HCT116 (cell line): ENCODE data around the gene NFATC1. TPM values are rescaled to one million over a fixed set of nuclear protein-coding genes. Genes with fewer than 3 reads are reported as not detected.

ENCODE experiments used
- ATAC-seq: fragments of 200-7000 bp; cut with Tn5 transposase; 2 replicates; pipeline ENCODE4 v1.9.1; 2020; ENCODE audit warnings: mild to moderate bottlenecking, moderate library complexity
- BruUV-seq: library from RNA; stranded (reverse); fragments of 400-500 nt; replicated peaks from 2 replicates; lab custom pipeline; 2021; lab: Mats Ljungman, UMichigan
- CTCF ChIA-PET: fragments of 300-600 bp; sonication (Branson Sonifier 250); formaldehyde crosslinking; loops from one replicate; lab custom pipeline; 2021; ENCODE audit warnings: antibody characterized with exemption; lab: Charles Lee
- POLR2A ChIA-PET: fragments of 300-600, 350-600 bp; sonication (Branson Sonifier 250); formaldehyde crosslinking; loops from one replicate; lab custom pipeline; 2021; ENCODE audit warnings: antibody characterized with exemption; lab: Charles Lee
- RAD21 ChIA-PET, 2 experiments: fragments of 300-600 bp; sonication (Branson Sonifier 250); formaldehyde crosslinking; loops; one replicate each; lab custom pipeline; 2023; ENCODE audit warnings: low total read pairs in 2 of 2; ENCODE audit not compliant: uncharacterized antibody in 2 of 2, unreplicated experiment in 2 of 2, low non-redundant PET in 1 of 2; lab: Charles Lee
- DNase-seq: peaks from one replicate; pipeline ENCODE4 v3.0.0-alpha.2; 2010; ENCODE audit warnings: low read depth, low spot score
- H2AFZ ChIP-seq: fragments of 200-600 bp; shearing (Covaris generic), sonication (generic); 2 replicates; pipeline ENCODE4 v1.6.1; 2017; ENCODE audit warnings: low read depth, mixed run types, mixed read lengths, antibody characterized with exemption, low read length; ENCODE audit not compliant: poor library complexity, severe bottlenecking
- H3K27ac ChIP-seq: 2 replicates; pipeline ENCODE4 v1.5.1; 2012; ENCODE audit warnings: low read depth, low read length
- H3K27me3 ChIP-seq: fragments of 200-600 bp; sonication (generic); 2 replicates; pipeline ENCODE4 v1.6.1; 2016; ENCODE audit warnings: mixed run types, low read length, mixed read lengths; ENCODE audit not compliant: insufficient read depth
- H3K36me3 ChIP-seq, 2 experiments: fragments of 200-500 bp in 1 of 2; fragments of 200-600 bp in 1 of 2; sonication (Bioruptor generic) in 1 of 2; sonication (generic) in 1 of 2; 2 replicates each; pipeline versions ENCODE4 v1.5.1 to v1.6.1; 2014 to 2016; ENCODE audit warnings: low read length in 2 of 2, inconsistent platforms in 1 of 2, mixed read lengths in 1 of 2, mixed run types in 1 of 2; ENCODE audit not compliant: insufficient read depth in 2 of 2, control insufficient read depth in 1 of 2
- H3K4me1 ChIP-seq, 2 experiments: fragments of 200-600 bp in 1 of 2; sonication (generic) in 1 of 2; 2 replicates each; pipeline versions ENCODE4 v1.5.1 to v1.6.1; 2012 to 2017; ENCODE audit warnings: low read length in 2 of 2, inconsistent platforms in 1 of 2, mild to moderate bottlenecking in 1 of 2, mixed read lengths in 1 of 2, mixed run types in 1 of 2, moderate library complexity in 1 of 2; ENCODE audit not compliant: insufficient read depth in 2 of 2, control insufficient read depth in 1 of 2
- H3K4me2 ChIP-seq: fragments of 200-600 bp; sonication (generic); 2 replicates; pipeline ENCODE4 v1.6.1; 2017; ENCODE audit warnings: mixed run types, low read length, mixed read lengths
- H3K4me3 ChIP-seq, 2 experiments: fragments of 200-600 bp in 1 of 2; sonication (generic) in 1 of 2; replicated peaks in 1 of 2; 2 replicates each; pipeline ENCODE4 v1.5.1; 2011 to 2016; ENCODE audit warnings: low read length in 2 of 2, control low read depth in 1 of 2, low read depth in 1 of 2, mild to moderate bottlenecking in 1 of 2, mixed read lengths in 1 of 2, mixed run types in 1 of 2
- H3K79me2 ChIP-seq: fragments of 200-600 bp; sonication (generic); 2 replicates; pipeline ENCODE4 v1.6.1; 2017; ENCODE audit warnings: mild to moderate bottlenecking, mixed run types, low read length, moderate library complexity, mixed read lengths; ENCODE audit not compliant: insufficient read depth
- H3K9ac ChIP-seq: fragments of 200-600 bp; sonication (generic); 2 replicates; pipeline ENCODE4 v1.6.1; 2016; ENCODE audit warnings: low read length, mixed read lengths
- H3K9me2 ChIP-seq: fragments of 200-600 bp; sonication (generic), shearing (Covaris generic); 2 replicates; pipeline ENCODE4 v1.6.1; 2017; ENCODE audit warnings: mixed run types, mild to moderate bottlenecking, moderate library complexity; ENCODE audit not compliant: insufficient read depth
- H3K9me3 ChIP-seq, 2 experiments: fragments of 200-500 bp in 1 of 2; fragments of 200-600 bp in 1 of 2; sonication (Bioruptor generic) in 1 of 2; sonication (generic) in 1 of 2; 2 replicates each; pipeline ENCODE4 v1.6.1; 2014 to 2017; ENCODE audit warnings: low read length in 2 of 2, mixed read lengths in 2 of 2, inconsistent platforms in 1 of 2, low read depth in 1 of 2, mild to moderate bottlenecking in 1 of 2, mixed run types in 1 of 2, moderate library complexity in 1 of 2; ENCODE audit not compliant: control insufficient read depth in 1 of 2, insufficient read depth in 1 of 2
- H4K20me1 ChIP-seq: fragments of 200-600 bp; sonication (generic), shearing (Covaris generic); 2 replicates; pipeline ENCODE4 v1.6.1; 2017; ENCODE audit warnings: mixed run types, mild to moderate bottlenecking, moderate library complexity; ENCODE audit not compliant: insufficient read depth
- EGR1 ChIP-seq: IDR thresholded peaks from 2 replicates; pipeline ENCODE4 v1.6.1; 2012; ENCODE audit warnings: low read depth
- ELF1 ChIP-seq: IDR thresholded peaks from 2 replicates; pipeline ENCODE4 v1.6.1; 2012; ENCODE audit warnings: low read depth, borderline replicate concordance
- EZH2 ChIP-seq: fragments of 200-600 bp; sonication (generic); IDR thresholded peaks from 2 replicates; pipeline ENCODE4 v1.6.1; 2017; ENCODE audit warnings: antibody characterized with exemption, mixed run types
- FOSL1 ChIP-seq: IDR thresholded peaks from 2 replicates; pipeline ENCODE4 v1.6.1; 2012; ENCODE audit warnings: low read depth
- POLR2AphosphoS5 ChIP-seq: IDR thresholded peaks from 2 replicates; pipeline ENCODE4 v1.6.1; 2011; ENCODE audit warnings: mild to moderate bottlenecking, low read depth, low read length, moderate library complexity
- RAD21 ChIP-seq: IDR thresholded peaks from 2 replicates; pipeline ENCODE4 v1.6.1; 2012; ENCODE audit warnings: low read depth, mild to moderate bottlenecking
- REST ChIP-seq: IDR thresholded peaks from 2 replicates; pipeline ENCODE4 v1.6.1; 2012; ENCODE audit warnings: low read depth
- SIN3A ChIP-seq: IDR thresholded peaks from 2 replicates; pipeline ENCODE4 v1.6.1; 2012; ENCODE audit warnings: low read depth
- SP1 ChIP-seq: IDR thresholded peaks from 2 replicates; pipeline ENCODE4 v1.6.1; 2012; ENCODE audit warnings: low read depth
- TCF7L2 ChIP-seq: IDR thresholded peaks from 2 replicates; pipeline ENCODE4 v1.7.0; 2011; ENCODE audit warnings: borderline replicate concordance, inconsistent platforms; ENCODE audit not compliant: insufficient read depth, insufficient read length; ENCODE audit errors: extremely low read depth
- ZNF274 ChIP-seq: fragments of 200-500 bp; sonication (Bioruptor generic); IDR thresholded peaks from 2 replicates; pipeline ENCODE4 v1.6.1; 2014; ENCODE audit warnings: mild to moderate bottlenecking, low read depth, low read length, inconsistent platforms
- intact Hi-C: fragments of 100-400 bp; cut with micrococcal nuclease; formaldehyde crosslinking; loops from 2 replicates; pipeline ENCODE4 v1.10.0; 2022
- total RNA-seq: library from RNA; stranded (reverse); gene quantifications from one replicate; pipeline ENCODE4 v1.2.1, GENCODE V29; 2021; ENCODE audit not compliant: unreplicated experiment
- TF ChIP-seq, protein P1 (sequence below): IDR thresholded peaks from 2 replicates; pipeline ENCODE4 v1.6.1; 2011; ENCODE audit warnings: mild to moderate bottlenecking, low read length, moderate library complexity; ENCODE audit not compliant: insufficient replicate concordance; ENCODE audit errors: extremely low read depth
- TF ChIP-seq, protein P2 (sequence below), 3 experiments: fragments of 200-600 bp in 1 of 3; sonication (generic) in 1 of 3; IDR thresholded peaks in 2 of 3; conservative IDR thresholded peaks in 1 of 3; 2 replicates each; pipeline ENCODE4 v1.5.1; 2012 to 2017; ENCODE audit warnings: low read depth in 2 of 3, low read length in 2 of 3, antibody characterized with exemption in 1 of 3, borderline replicate concordance in 1 of 3, control low read depth in 1 of 3, mild to moderate bottlenecking in 1 of 3, mixed read lengths in 1 of 3, mixed run types in 1 of 3, moderate library complexity in 1 of 3; ENCODE audit not compliant: insufficient read depth in 1 of 3
- TF ChIP-seq, protein P3 (sequence below): IDR thresholded peaks from 2 replicates; pipeline ENCODE4 v1.6.1; 2012

Gene NFATC1
- total RNA-seq, 1 experiment from 2014 or later, result 20.8 TPM

- Histone ChIP-seq H3K9me2 (no peaks in the 10 kb centered on the region), H3K27me3 (no peaks in the 10 kb centered on the region), H3K4me2 (no peak overlapping the region), H3K4me1 (peaks cover 12 to 33% of the 10 kb centered on the region in 2 experiments; a peak in 3 of 4 replicates), H3K27ac (no peak overlapping the region), H3K9ac (no peak overlapping the region), H4K20me1 (no peaks in the 10 kb centered on the region), H3K9me3 (no peaks in the 10 kb centered on the region), H3K4me3 (no peak overlapping the region), H3K79me2 (peaks cover 10% of the 10 kb centered on the region; the same call in 1 of the 2 replicates), H2AFZ (no peak overlapping the region), H3K36me3 (no peaks in the 10 kb centered on the region)
- ChIA-PET RAD21 (no interaction called here), POLR2A (no interaction called here), CTCF (no interaction called here)
- no TSS peak for BruUV-seq
- ATAC-seq, result no peak
- DNase-seq, result no peak
- TF ChIP-seq, protein P1, sequence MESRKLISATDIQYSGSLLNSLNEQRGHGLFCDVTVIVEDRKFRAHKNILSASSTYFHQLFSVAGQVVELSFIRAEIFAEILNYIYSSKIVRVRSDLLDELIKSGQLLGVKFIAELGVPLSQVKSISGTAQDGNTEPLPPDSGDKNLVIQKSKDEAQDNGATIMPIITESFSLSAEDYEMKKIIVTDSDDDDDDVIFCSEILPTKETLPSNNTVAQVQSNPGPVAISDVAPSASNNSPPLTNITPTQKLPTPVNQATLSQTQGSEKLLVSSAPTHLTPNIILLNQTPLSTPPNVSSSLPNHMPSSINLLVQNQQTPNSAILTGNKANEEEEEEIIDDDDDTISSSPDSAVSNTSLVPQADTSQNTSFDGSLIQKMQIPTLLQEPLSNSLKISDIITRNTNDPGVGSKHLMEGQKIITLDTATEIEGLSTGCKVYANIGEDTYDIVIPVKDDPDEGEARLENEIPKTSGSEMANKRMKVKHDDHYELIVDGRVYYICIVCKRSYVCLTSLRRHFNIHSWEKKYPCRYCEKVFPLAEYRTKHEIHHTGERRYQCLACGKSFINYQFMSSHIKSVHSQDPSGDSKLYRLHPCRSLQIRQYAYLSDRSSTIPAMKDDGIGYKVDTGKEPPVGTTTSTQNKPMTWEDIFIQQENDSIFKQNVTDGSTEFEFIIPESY, result no peak
- TF ChIP-seq TCF7L2 (no peak), ZNF274 (no peak), FOSL1 (no peak), RAD21 (no peak), POLR2AphosphoS5 (no peak), SIN3A (no peak), REST (no peak), EZH2 (no peak), EGR1 (no peak), ELF1 (no peak), SP1 (no peak)
- TF ChIP-seq, protein P2, sequence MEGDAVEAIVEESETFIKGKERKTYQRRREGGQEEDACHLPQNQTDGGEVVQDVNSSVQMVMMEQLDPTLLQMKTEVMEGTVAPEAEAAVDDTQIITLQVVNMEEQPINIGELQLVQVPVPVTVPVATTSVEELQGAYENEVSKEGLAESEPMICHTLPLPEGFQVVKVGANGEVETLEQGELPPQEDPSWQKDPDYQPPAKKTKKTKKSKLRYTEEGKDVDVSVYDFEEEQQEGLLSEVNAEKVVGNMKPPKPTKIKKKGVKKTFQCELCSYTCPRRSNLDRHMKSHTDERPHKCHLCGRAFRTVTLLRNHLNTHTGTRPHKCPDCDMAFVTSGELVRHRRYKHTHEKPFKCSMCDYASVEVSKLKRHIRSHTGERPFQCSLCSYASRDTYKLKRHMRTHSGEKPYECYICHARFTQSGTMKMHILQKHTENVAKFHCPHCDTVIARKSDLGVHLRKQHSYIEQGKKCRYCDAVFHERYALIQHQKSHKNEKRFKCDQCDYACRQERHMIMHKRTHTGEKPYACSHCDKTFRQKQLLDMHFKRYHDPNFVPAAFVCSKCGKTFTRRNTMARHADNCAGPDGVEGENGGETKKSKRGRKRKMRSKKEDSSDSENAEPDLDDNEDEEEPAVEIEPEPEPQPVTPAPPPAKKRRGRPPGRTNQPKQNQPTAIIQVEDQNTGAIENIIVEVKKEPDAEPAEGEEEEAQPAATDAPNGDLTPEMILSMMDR (IDR thresholded peaks at IDR 0.05 in 2 of 3, conservative IDR thresholded peaks at IDR 0.05 in 1 of 3; ENCODE audit: borderline replicate concordance in 1 of 3, insufficient read depth in 1 of 3, low read depth in 2 of 3, low read length in 2 of 3), result no peak
- TF ChIP-seq, protein P3, sequence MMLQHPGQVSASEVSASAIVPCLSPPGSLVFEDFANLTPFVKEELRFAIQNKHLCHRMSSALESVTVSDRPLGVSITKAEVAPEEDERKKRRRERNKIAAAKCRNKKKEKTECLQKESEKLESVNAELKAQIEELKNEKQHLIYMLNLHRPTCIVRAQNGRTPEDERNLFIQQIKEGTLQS, result no peak
- intact Hi-C loops, result no loop called here
Observed at GRCh38 chr18:79397830-79398761, 2.4 kb downstream of the NFATC1 start.
